T follicular helper cell (primary cell): Measurements from ENCODE around the gene SETMAR.

Experiments used
- DNase-seq: peaks from one replicate; pipeline ENCODE4 v3.0.0-alpha.2; 2020; ENCODE audit warnings: low read depth

The SETMAR gene

DNA sequence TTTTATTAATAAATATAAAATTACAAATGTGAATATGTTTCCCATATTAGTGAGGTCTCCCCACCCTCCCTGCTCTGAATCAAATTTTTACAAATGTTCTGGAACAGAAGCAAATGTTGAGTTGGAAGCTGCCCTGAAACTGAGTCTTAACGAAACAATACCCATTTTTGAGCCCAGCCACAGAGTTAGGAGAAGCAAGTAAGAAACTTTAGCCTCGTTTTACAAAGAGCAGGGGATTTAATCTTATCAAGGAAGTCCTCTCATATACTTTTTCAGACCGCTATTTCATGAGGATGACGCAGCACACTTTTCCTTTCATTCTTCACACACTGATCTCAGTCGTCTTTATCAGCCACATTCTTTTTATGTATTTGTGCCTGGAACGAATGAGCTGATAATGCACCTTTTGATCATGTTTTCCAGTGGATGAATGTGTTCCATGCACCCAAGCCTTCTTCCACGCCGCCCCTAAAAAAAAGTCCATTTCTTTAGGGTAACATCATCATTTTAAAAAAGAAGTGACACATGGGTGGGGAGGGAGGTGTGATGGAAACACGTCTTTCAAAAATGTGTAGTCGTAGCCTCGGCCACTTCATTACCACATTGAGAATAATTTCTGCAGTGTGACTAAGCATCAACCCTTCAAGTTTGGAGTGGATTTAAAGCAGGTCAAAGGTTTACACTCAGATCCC lies 48.1 kb downstream of the SETMAR start:
- DNase-seq, result no peak

DNA sequence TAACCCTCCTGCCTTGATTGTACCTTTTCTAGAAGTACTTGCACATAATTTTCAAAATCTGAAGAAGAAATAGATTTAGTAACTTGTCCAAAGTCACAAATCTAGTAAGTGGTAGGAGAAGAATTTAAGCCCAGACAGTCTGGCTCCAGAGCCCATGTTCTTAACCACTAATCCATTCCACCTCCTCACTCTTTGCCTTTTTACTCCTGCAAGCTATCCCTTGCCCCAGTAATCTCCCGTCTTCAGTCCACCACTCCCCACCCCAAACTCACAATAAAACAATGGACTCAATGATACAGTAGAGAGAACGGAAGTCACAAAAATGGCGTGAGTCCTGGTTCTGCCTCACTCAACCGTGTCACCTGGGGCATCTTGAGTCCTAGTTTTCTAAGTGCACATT lies 48.7 kb downstream of the SETMAR start:
- DNase-seq, result no peak

DNA sequence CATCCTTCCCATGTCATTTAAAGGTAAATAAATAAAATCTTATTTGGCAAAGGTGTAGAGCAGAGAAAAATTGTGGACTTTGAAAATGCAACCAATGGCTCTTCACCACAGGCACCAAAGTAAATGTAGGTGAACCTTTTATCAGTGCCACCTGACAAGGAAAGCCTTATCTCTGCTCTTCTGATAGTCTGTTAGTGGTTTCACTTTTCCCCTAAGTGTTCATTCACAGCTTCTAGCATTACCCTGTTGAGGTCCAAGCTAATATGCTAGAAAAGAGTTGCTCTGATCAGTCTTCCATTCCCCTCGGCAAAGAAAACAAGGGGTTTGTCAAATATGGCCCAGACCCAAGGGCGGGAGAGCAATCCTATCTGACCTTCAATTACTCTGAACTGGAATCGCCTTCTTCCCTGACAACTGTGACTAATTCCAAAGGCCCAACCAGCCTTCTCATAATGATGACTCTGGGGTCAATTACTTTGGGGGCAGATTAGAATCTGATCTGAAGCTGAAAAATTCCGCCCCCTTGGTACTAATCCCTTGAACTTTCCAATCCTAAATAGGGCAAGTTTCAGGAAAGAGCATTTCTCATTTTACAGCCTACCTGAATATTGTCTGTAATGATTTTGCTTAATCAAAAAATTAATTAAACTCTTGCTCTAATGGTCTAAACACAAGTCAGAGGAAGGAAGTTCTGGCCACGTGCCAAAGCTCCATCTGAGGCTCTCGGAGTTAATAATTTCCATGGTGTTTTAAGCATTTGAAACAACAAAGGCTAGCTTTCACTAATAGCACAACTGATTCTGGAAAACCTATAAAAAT lies 52.4 kb downstream of the SETMAR start:
- no peak for DNase-seq

DNA sequence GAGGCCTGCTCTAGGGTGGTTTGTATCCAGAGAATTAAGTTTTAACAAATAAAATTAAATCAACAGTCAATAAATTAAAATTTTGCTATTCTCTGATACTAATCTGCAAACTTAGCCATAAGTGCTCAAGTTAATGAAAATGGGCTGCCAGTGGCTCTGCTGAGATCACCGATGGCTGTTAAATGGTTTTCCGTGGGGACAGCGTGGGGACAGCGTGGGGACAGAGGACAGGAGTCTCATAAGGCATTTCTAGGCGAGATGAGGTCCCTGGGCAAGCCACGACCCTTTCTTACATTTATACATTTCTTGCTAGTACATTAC lies 53.0 kb downstream of the SETMAR start:
- no peak for DNase-seq

DNA sequence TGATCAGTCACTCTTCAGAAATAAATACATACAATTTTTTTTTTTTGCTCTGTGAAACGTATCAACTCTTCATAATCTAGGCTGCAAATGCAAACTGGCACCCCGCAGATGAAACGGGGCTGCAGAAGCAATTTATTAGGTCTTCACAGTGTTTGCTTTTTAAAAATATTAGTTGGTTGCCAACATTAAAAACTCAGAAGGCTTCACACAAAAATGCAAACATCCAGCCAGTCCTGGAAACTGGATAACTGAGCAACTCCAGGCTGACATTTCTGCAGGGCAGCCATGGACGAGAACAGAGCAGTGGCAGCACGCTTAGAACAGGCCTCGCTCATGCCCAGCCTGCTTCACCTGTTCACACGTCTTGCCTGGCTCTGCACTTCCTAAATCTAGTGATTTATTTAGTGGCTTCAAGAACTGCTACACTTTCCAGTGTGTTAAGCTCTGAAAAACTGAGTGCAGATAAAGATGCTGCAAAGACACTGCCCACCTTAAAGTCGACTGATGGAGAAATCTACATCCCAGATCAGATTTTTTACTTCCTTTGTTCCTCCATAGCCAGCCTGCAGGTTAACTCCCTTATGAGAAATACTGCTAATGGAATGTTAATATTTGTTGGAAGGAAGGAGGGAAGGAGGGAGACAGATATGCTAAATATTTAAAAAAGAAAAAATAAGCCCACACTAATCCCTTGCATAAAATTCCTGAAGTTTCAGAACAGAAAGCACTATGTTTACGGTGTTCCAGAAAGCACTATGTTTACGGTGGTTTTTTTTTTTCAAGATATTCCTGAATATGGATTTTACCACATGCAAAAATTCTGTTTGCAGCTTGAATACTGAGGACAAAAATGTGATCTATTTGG lies 53.6 kb downstream of the SETMAR start:
- DNase-seq, result no peak

DNA sequence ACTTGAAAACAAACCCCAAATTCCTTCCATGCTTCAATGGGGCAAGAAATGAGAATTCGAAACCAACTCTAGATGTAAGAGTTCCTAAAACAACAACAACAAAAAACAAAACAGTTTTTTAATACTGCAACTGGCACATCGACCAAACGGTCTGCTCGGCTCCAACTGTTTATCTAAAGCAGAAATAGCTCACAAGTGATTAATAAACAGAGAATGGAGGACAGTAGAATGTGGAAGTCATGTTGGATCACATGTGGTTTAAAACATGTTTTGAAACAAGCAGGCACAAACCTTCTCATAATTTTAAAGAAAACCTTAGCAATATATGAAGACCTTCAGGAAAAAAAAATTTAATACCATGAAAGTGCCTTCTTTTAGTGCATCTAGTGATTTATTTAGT lies 55.1 kb downstream of the SETMAR start:
- no peak for DNase-seq

DNA sequence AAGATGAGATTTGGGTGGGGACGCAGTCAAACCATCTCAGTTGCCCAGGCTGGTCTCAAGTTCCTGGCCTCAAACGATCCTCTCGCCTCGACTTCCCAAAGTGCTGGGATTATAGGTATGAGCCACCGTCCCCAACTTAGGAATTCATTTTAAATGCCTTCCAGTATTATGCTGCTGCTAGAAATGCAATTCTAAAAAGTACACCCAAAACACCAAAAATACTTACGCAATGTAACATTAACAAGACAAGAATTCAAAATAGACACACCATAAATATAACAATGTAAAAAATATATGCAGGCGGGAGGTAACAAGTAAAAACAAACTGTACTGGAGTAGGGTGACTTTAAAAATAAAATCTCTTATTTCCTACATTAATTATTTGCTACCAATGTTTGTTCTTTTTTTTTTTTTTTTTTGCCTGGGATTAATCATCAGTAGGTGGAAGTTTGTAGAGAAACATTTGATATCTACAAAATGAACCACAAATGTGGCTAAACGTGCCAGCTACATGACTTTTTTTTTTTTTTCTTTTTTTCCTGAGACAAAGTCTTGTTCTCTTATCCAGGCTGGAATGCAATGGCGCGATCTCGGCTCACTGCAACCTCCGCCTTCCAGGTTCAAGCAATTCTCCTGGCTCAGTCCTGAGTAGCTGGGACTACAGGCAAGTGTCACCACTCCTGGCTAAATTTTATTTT lies 56.8 kb downstream of the SETMAR start:
- no peak for DNase-seq

DNA sequence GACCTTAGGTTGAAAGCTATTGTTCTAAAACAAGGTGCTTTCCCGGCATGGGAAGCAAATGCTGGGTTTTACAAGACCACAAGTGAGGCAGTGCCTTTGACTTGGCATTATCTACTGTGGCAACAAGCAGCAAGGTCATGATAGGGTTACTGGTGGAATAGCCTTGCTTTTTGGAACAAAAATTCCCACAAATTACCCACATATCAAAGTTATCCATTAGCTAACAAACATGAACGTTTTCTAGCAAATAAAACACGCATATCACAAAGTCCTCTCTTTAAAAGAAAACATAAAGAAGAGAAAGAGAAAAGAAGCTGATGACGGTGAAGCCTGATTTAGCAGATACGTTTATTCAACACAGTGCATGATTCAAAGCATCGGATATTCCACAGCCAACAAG lies 57.6 kb downstream of the SETMAR start:
- DNase-seq, result no peak

DNA sequence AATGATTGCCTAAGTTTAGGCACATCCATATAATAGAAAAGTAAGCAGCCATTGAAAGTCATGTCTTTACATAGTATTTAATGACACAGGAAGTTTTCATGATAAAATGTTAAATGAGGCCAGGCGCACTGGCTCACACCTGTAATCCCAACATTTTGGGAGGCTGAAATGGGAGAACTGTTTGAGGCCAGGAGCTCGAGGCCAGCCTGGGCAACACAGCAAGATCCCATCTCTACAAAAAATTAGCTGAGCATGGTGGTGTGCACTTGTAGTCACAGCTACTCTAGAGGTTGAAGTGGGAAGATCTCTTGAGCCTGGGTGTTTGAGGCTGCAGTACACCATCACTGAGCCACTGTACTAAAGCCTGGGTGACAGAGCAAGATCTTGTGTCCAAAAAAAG lies 59.4 kb downstream of the SETMAR start:
- no peak for DNase-seq
